DMS 273 treated with DMSO at 0.1 percent for 48 hours (cell line): ENCODE measurements around the gene QSOX1.
"Not testable (repeated sequence)": the region's sequence is repeated elsewhere in the genome, so short reads cannot be mapped to it uniquely, and the experiment has no call there.

ENCODE experiments used
- DNase-seq: peaks from one replicate; lab custom pipeline; 2025; lab: John Stamatoyannopoulos, UW

Gene QSOX1

DNA sequence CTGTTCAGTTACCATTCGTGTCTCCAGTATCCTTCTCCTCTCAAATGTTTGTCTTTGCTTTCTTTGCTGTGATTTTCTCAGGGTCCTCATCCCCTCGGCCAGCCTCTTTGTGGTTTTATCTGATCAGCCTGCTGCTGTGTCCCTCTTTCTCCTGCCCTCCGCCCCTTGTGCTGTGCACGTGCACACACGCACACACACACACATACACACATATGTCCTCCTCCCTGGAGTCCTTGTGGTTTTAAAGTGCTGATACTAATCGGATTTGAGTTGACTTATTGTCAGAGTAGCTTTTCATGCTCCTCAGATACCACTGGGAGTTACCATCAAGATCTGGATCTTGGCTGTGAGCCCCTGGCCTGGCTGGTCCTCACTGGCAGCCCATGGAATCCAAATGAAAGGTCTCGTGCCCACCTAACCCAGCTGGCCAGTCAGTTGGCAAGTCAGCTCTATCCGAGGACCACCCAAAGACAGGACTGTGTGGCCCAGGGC is 34.1 kb downstream of the QSOX1 start:
- no peak for DNase-seq

DNA sequence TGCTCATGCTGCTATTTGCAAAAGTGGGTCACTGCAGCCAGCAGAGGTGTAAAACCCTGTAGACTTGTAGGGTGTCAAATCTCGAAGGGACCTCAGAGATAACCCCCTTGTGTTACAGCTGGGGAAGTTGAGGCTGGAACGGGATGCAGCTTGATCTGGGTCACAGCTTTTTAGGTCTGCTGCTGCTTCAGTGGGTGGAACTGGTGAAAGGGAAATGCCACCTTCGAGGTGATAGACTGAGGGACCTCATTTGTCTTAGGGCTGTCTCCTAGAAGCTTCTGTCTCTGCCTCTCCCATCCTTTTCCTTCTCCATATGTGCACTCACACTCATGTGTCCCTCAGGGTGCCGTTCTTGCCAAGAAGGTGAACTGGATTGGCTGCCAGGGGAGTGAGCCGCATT is 35.4 kb downstream of the QSOX1 start:
- DNase-seq = no peak

DNA sequence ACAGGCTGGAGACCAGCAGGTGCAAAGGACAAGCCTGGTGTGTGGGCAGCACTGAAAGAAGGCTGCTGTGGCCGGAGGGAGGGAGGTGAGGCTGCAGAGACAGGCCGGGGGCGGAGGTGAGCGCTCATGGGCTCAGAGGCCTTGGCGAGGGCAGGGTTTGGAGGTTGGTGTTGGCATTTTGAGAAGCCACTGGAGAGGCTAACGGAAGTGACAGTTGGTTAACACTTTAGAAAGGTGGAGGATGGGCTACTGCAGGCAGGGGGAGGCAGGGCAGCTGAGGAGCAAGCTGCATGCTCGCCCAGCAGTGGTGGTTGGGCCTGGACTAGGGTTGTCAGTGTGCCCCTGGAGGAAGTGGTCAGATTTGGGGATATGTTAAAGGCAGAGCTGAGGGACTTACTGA is 37.5 kb downstream of the QSOX1 start:
- DNase-seq = no peak

DNA sequence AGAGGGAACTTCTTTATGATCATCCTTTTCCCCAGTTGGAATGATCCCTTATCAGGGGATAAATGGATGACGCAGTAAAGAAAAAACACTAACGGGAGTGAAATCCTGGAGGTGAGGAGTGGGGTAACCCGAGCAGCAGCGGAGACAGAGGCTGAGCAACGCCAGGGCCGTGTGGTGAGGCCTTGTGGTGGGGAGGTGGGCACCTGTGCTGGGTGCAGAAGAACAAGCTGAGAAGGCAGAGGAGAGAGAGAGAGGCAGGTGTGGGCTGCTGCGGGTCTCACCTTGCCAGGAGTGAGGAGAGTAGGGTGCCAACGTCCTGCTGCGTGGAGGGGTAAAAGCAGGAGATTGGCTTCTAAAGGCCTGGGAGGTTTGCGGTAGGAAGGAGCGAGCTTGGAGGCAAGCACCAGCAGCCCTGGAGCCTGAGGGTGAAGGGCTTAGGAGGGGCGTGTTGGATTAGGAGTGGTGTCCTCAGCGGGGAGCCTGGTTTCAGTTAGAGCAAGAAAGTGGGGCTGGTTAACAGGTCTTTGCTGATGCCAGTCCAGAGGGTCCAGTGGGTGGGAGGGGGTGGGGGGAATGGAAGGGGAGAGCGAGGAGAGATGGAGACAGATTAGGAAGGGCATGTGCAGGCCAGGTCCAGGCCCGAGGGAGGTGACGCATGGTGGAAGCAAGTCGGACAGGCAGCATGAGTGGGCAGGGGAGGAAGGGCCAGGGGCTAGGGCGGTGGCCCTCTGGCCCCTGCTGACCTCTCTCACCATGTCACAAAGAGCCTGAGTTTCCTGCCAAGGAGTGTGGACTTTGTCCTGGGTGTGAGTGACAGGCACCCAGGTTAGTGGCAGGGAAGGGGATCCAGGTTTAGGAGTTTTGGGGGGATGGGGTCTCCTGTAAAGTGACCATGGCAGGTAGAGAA is 38.7 kb downstream of the QSOX1 start:
- DNase-seq = no peak

DNA sequence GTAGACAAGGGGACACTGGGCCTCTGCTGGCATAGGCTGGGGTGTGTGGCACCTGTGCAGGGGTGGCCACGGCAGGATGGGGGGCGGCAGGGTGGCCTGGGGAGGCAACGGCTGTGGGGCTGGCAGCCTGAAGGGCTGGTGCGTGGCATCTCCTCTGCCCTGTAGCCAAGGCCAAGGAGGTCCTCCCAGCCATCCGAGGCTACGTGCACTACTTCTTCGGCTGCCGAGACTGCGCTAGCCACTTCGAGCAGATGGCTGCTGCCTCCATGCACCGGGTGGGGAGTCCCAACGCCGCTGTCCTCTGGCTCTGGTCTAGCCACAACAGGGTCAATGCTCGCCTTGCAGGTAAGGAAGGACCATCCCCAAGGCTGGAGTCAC is 39.4 kb downstream of the QSOX1 start:
- no peak for DNase-seq

DNA sequence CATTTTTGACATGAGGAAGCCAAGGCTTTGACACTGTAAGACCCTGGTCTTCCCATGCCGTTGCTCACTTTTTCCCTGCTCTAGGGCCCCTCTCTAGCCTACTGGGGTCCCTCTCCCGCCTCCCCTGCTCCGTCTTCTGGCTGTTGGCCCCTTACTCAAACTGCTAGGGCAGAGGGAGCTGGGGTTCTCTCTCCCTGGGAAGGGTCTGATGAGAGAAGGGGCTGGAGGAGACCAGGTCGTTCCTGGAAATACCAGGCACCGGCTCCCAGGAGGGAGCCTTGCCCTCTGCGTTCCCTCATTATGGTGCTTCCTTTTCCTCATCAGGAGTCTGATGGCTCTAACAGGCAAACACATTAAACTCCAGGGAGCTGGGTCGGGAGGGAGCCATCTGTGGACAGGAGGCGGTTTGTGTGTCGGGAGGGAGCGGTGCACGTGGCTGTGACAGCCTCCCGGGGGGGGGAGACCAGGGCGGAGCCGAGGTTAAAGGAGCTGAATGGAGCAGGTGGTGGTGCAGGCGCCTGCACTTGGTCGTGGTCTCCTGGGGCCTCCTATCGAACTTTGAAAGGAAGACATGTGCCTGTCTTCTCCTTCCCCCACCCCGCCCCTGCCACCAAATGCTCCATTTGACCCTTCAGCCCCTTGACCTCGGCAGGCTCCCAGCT is 40.0 kb downstream of the QSOX1 start:
- DNase-seq = peak; percentile 80

DNA sequence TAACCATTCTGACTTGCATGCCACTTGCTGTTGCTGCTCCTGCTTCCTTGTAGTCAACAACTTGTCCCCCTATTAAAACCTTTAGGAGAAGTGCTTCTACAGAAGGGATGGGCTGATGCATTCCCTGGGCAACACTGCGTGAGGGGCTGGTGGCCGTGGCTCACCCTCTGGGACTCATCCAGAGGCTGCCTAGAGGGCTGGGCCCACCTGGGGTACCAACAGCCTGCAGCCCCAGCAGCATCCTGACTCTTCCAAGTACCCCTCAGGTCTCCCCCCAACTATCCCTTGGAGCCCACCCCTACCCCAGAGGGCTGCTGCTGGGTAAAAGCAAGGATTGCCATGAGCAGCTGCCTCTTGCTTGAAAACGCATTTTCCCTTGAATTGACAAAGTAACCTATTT is 40.7 kb downstream of the QSOX1 start:
- no peak for DNase-seq

DNA sequence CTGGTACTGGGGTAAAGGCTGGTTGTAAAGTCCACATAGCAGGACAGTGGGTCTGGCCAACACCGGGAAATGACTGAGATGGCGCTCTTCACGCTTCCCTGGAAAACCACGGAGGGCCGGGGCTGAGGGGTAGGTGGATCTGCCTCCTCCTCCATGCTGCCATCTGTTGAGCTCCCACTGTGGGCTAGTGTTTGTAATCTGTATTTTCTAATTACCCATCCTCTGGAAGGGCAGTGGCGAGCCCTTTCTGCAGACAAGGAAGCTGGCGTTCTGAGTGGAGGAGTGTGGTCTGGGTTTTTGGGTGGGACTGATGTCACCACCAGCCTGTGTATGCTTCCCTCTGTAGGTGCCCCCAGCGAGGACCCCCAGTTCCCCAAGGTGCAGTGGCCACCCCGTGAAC is 41.2 kb downstream of the QSOX1 start:
- peak; percentile 10 for DNase-seq

DNA sequence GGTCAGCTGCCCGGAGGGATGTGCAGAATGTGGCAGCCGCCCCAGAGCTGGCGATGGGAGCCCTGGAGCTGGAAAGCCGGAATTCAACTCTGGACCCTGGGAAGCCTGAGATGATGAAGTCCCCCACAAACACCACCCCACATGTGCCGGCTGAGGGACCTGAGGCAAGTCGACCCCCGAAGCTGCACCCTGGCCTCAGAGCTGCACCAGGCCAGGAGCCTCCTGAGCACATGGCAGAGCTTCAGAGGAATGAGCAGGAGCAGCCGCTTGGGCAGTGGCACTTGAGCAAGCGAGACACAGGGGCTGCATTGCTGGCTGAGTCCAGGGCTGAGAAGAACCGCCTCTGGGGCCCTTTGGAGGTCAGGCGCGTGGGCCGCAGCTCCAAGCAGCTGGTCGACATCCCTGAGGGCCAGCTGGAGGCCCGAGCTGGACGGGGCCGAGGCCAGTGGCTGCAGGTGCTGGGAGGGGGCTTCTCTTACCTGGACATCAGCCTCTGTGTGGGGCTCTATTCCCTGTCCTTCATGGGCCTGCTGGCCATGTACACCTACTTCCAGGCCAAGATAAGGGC is 41.9 kb downstream of the QSOX1 start:
- no peak for DNase-seq

DNA sequence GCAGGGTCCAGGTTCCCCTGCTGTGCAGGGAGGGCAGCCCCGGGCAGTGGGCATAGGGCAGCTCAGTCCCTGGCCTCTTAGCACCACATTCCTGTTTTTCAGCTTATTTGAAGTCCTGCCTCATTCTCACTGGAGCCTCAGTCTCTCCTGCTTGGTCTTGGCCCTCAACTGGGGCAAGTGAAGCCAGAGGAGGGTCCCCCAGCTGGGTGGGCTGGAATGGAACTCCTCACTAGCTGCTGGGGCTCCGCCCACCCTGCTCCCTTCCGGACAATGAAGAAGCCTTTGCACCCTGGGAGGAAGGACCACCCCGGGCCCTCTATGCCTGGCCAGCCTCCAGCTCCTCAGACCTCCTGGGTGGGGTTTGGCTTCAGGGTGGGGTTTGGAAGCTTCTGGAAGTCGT is 42.6 kb downstream of the QSOX1 start:
- no peak for DNase-seq

DNA sequence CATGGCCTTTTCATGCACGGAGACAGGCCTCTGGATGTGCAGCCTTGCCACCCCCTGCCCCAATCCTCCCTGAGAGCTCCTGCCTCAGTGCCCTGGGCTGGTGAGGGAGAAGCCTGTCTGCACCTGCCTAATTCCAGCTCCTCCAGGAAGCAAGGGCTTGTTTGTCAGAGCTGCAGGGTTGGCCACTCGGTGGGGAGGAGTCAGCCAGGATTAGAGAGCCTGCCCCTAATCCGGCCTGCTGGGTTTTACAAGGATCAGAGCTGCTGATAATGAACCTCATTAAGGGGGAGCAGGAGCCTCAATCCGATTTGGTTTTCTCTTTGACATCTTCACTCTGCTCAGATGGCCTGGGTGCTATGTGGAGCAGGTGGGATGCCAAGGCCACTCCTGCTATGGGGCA is 43.5 kb downstream of the QSOX1 start:
- DNase-seq = no peak

DNA sequence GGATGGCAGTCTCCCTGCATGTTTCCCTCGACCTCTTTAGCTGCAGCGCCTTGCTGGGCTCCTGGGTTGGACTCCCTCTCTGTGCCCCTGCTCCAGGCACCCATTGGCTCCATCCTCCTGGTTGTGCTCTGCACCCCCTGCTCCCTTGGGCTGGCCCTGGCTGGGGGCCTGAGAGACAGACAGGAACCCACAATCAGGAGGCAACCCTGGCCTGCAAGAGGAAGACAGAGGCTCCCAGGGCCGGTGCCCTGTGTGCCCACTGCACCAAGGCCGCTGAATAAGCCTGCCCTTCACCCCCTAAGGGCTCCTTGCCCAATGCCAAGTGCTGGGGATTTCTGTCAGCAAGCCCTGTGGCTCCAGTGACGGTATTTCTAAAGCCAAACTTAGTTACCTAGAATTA is 43.9 kb downstream of the QSOX1 start:
- DNase-seq = no peak

DNA sequence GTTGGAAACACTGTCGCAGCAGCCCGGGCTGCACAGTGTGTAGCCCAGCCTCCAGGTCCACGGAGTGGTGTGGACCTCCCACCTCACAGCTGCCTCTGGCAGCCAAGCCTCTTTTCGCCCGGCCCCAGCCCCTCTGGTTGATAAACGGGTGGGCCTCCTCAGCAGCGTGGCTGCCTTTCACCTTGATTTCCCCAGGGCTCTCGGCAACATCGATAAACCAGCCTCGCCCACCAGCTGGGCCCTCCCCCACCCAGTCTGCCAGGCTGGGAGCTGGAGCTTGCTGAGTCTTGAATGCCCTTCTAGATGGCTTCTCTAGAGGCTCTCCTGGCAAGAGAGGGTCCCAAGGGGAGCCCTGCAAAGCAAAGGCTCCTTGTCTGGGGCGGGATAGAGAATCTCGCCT is 44.3 kb downstream of the QSOX1 start:
- DNase-seq = no peak

DNA sequence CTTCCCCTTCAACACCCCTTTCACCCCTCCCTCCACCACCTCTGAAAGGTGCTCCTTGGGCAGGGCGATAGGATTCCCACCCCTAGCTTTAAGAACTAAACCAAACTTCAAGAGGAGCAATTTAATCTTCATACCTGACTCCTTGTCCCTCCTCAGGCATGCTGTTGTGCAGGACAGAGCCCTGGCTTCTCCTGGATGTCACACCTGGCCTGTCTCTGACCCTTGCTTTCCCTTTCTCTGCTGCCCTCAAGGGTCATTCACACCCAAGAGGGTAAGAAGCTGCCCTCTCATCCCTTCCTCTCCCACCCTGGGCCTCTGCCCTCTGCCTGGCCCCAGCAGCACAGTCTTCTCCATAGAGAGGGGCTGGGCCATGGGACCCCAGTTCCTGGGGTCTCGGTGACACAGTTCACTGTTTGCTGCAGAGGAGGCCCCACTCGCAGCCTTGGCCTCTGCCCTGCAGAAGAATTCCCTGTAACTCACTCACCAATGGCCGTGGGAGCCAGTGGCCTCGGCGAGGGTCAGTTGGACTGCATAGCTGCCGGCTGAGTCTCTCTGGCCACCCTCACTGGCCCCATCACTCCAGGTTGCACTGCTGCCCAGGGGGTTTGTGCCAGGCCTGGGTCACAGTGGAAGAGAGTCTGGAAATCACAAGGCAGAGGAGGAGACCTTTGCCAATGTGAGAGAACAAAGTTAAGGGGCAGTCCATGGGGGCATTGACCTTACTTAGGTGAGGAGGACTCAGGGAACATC is 47.0 kb downstream of the QSOX1 start:
- DNase-seq = no peak

DNA sequence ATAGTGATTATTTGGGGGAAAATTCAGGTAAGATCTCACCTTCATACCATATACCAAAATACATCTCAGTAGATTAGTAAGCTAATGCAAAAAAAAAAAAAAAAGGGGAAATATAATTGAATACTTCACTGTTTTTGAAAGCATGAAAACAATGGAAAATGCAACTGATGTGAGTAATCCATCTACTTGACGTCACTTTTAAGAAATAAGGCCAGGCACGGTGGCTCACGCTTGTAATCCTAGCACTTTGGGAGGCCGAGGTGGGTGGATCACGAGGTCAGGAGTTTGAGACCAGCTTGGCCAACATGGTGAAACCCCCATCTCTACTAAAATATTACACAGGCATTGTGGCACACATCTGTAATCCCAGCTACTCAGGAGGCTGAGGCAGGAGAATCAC is 47.9 kb downstream of the QSOX1 start:
- DNase-seq = not testable (repeated sequence)

DNA sequence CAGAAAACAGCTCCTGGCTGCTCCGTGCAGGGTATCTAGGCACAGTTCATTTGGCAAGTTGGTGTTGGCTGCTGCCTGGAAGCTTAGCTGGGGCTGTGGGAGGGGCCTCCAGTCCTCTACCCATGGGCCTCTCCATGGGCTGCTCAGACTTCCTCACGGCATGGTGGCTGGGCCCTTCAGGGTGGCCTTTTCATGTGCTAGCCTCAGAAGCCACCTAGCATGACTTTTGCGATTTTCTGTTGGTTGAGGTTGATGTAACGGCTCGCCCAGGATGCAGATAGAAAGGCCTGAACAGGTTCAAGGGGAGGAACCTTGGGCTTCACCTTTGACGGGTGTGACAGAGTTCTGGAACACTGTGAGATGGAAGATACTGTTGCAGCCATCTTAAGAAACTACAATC is 49.6 kb downstream of the QSOX1 start:
- DNase-seq = no peak

DNA sequence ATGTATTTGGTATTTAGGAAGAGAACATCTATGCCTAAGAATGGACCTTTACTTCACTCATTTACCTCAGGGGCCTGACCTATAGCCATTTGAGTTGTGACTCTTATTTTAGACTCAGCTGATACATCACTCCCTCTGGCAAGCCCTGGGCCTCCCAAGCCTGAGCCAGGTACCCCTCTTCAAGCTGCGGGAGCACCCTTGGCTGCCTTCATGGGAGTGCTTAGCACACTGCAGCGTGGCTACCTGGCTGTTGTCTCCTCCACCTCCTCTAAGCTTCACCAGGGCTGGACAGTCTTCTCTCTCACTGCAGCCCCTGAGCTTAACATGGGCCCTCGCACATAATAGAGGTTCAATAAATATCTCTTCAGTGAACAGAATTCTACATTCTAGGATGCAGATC is 51.9 kb downstream of the QSOX1 start:
- DNase-seq = no peak

DNA sequence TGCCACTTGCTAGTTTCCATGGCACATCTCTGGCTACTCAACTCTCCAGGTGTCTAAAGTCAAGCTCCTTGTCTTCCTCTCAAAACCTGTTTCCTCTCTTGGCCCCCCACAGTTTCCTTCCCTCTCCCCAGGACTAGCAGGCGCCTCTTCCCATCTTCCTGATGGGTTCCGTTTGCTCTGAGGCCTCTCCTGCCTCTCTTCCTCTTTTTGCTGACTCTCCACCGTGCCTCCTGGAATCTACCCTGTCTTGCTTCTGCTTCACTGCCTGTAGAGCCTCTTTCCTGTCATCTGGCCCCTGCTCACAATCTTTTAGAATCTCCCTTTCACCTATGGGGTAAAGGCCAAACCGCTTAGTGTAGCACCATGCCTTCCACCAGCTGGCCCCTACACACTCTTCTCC is 53.6 kb downstream of the QSOX1 start:
- DNase-seq = no peak

DNA sequence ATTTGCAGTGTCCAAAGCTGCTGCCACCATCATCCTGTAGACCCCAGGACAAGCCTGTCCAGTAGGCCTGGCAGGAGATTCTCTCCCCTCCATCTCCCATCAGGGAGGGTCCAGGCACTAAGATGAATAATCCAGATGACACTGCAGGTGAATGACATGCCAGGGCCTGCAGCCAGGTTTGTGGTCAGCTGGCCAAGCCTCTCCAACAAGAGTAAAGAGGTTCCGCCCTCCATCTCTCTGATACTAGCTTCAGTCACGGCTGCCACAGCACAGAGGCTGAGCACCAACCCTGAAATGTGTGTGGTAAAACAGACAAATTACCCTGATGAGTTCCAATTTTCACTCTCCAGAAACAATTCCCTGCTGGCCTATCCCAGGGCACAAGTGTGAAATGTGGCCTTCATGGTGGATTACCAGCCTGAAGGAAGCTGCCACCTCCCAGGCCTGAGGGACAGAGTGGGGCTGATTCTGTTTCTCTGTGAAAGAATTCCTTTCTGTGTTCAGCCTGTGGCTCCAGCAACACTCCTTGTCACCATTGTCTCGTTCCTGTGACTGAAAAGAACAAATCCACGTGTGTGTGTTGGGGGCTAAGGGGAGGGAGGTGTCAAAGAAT is 55.4 kb downstream of the QSOX1 start:
- no peak for DNase-seq

DNA sequence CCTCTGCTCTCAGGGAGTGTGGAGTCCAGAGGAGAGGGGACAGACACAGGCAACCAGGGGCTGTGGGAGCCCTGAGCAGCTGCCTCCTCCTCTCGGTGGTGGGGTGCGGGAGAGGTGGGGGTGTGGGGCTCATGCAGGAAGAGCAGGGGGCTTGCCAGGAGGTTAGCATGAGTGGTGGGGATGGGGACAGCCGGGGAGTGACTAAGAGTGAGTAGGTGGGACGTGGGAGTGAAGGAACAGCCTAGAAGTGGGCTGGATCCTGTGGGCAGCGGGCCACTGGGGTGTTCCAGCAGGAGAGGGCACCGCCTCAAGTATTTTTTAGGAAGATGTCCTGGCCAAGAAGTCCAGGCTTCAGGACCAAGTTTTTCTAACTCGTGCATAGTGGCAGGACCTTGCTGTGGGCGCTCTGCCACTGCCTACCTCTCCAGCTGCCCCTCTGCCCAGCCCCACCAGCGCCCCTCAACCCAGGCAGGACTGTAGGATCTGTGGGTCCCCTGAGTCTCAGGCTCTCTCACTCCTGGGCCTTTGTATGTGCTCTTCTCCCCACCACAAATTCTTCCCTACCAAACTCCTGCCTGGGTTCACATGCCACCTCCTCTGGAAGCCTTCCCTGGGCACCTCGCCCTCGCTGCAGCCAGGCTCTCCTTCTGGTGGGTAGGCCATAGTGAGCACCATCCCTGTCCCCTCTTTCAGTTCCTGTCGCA is 56.6 kb downstream of the QSOX1 start:
- no peak for DNase-seq

DNA sequence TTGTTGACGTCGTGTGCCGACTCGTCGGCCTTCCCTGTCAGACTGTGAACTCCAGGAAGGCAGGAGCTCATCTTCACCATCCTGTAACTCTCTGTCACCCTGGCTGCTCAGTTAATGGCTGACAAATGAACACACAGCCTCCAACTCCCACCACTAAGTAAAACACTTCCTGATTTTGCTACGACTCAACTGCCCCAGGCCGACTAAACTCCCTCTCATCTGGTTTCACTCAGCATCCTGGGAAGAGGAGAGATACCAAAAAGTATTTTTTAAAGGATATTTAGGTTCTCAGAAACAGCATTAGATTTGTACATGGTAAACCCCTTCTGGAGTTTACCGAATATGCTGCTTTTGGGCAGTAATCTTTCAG is 57.2 kb downstream of the QSOX1 start:
- DNase-seq = no peak
